ENCODE results near the gene FITM1.
"Not testable (repeated sequence)": the region's sequence is repeated elsewhere in the genome, so short reads cannot be mapped to it uniquely, and the experiment has no call there.

The FITM1 gene

GRCh38 chr14:24105609-24106239, 24.7 kb upstream of the FITM1 start:
- H3K4me3 Mint-ChIP-seq, ATAC-seq, H3K9me3 Mint-ChIP-seq, H3K27me3 Mint-ChIP-seq, DNase-seq: not testable (repeated sequence)
- Mint-ChIP-seq H3K27ac (peak overlapping the region; percentile 53), H3K36me3 (ENCODE audit: low read depth) (peaks cover 31% of the 10 kb centered on the region), H3K4me1 (peaks cover 23% of the 10 kb centered on the region)

- Mint-ChIP-seq H3K27ac (no peak overlapping the region), H3K36me3 (ENCODE audit: low read depth) (peaks cover 25% of the 10 kb centered on the region), H3K27me3 (no peaks in the 10 kb centered on the region), H3K4me1 (peaks cover 23% of the 10 kb centered on the region), H3K4me3 (no peak overlapping the region), H3K9me3 (no peaks in the 10 kb centered on the region)
- DNase-seq (no peak), ATAC-seq (no peak)
Observed at GRCh38 chr14:24106672-24107271, 23.7 kb upstream of the FITM1 start.

GRCh38 chr14:24108336-24108874, 22.1 kb upstream of the FITM1 start:
- no peaks in the 10 kb centered on the region for H3K9me3 Mint-ChIP-seq
- DNase-seq = no peak
- H3K27me3 Mint-ChIP-seq = no peaks in the 10 kb centered on the region
- no peak overlapping the region for H3K4me3 Mint-ChIP-seq
- H3K4me1 Mint-ChIP-seq = peaks cover 23% of the 10 kb centered on the region
- no peak for ATAC-seq
- peaks cover 12% of the 10 kb centered on the region for H3K36me3 Mint-ChIP-seq (ENCODE audit: low read depth)
- H3K27ac Mint-ChIP-seq = peak overlapping the region; percentile 81

- peaks cover 2% of the 10 kb centered on the region for H3K27me3 Mint-ChIP-seq
- peaks cover 29% of the 10 kb centered on the region for H3K4me1 Mint-ChIP-seq
Observed at GRCh38 chr14:24110060-24110459, 20.4 kb upstream of the FITM1 start.

GRCh38 chr14:24110523-24110922, 19.9 kb upstream of the FITM1 start:
- ATAC-seq (no peak), DNase-seq (no peak)
- H3K4me3 Mint-ChIP-seq = no peak overlapping the region
- no peaks in the 10 kb centered on the region for H3K9me3 Mint-ChIP-seq
- peaks cover 33% of the 10 kb centered on the region for H3K4me1 Mint-ChIP-seq
- H3K27ac Mint-ChIP-seq = no peak overlapping the region
- peaks cover 3% of the 10 kb centered on the region for H3K36me3 Mint-ChIP-seq (ENCODE audit: low read depth)
- H3K27me3 Mint-ChIP-seq = peaks cover 2% of the 10 kb centered on the region

More at GRCh38 chr14:24110060-24110459, 20.4 kb upstream of the FITM1 start:
- Mint-ChIP-seq H3K36me3 (ENCODE audit: low read depth) (peaks cover 3% of the 10 kb centered on the region), H3K9me3 (no peaks in the 10 kb centered on the region), H3K27ac (no peak overlapping the region), H3K4me3 (no peak overlapping the region)
- ATAC-seq (no peak), DNase-seq (no peak)

- no peak for DNase-seq
- Mint-ChIP-seq H3K27ac (peak overlapping the region; percentile 99), H3K9me3 (no peaks in the 10 kb centered on the region), H3K4me3 (peak overlapping the region; percentile 96), H3K27me3 (peaks cover 2% of the 10 kb centered on the region), H3K36me3 (ENCODE audit: low read depth) (peaks cover 14% of the 10 kb centered on the region), H3K4me1 (peaks cover 37% of the 10 kb centered on the region)
- no peak for ATAC-seq
Observed at GRCh38 chr14:24113379-24113800, 17.1 kb upstream of the FITM1 start.

GRCh38 chr14:24113801-24114531, 16.5 kb upstream of the FITM1 start:
- DNase-seq (peak; percentile 84), ATAC-seq (peak; percentile 53)
- H3K4me3 Mint-ChIP-seq = peak overlapping the region; percentile 96
- peaks cover 18% of the 10 kb centered on the region for H3K36me3 Mint-ChIP-seq (ENCODE audit: low read depth)
- H3K9me3 Mint-ChIP-seq = no peaks in the 10 kb centered on the region
- H3K27ac Mint-ChIP-seq = peak overlapping the region; percentile 99
- H3K4me1 Mint-ChIP-seq = peaks cover 31% of the 10 kb centered on the region
- peaks cover 2% of the 10 kb centered on the region for H3K27me3 Mint-ChIP-seq

GRCh38 chr14:24114532-24115421, 15.7 kb upstream of the FITM1 start, which contains the start of the genes DCAF11 and NRL:
TSS of gene DCAF11 (plus strand) at chr14:24114777. CDS start at chr14:24115595, 818 bp downstream.
TSS of gene NRL (minus strand) at chr14:24114949. CDS start at chr14:24082848, 32,101 bp downstream.
- H3K27ac Mint-ChIP-seq = peak within 1 kb of the TSS; percentile 99
- ATAC-seq (peak; percentile 92), DNase-seq (peak; percentile 97)
- peaks cover 23% of the 10 kb centered on the region for H3K4me1 Mint-ChIP-seq
- peaks cover 2% of the 10 kb centered on the region for H3K27me3 Mint-ChIP-seq
- peaks cover 22% of the 10 kb centered on the region for H3K36me3 Mint-ChIP-seq (ENCODE audit: low read depth)
- H3K4me3 Mint-ChIP-seq = peak within 1 kb of the TSS; percentile 96
- H3K9me3 Mint-ChIP-seq = no peaks in the 10 kb centered on the region

- H3K9me3 Mint-ChIP-seq = no peaks in the 10 kb centered on the region
- peaks cover 24% of the 10 kb centered on the region for H3K36me3 Mint-ChIP-seq (ENCODE audit: low read depth)
- peaks cover 2% of the 10 kb centered on the region for H3K27me3 Mint-ChIP-seq
- H3K4me1 Mint-ChIP-seq = peaks cover 23% of the 10 kb centered on the region
- no peak for DNase-seq
- peak overlapping the region; percentile 96 for H3K4me3 Mint-ChIP-seq
- no peak for ATAC-seq
- peak overlapping the region; percentile 99 for H3K27ac Mint-ChIP-seq
Observed at GRCh38 chr14:24115422-24116127, 14.9 kb upstream of the FITM1 start.

GRCh38 chr14:24116128-24116814, 14.2 kb upstream of the FITM1 start:
- peaks cover 23% of the 10 kb centered on the region for H3K4me1 Mint-ChIP-seq
- H3K4me3 Mint-ChIP-seq = peak overlapping the region; percentile 96
- no peaks in the 10 kb centered on the region for H3K9me3 Mint-ChIP-seq
- H3K27ac Mint-ChIP-seq = no peak overlapping the region
- DNase-seq = no peak
- H3K36me3 Mint-ChIP-seq (ENCODE audit: low read depth) = peaks cover 26% of the 10 kb centered on the region
- peaks cover 2% of the 10 kb centered on the region for H3K27me3 Mint-ChIP-seq
- ATAC-seq = no peak

- H3K27me3 Mint-ChIP-seq = peaks cover 2% of the 10 kb centered on the region
- DNase-seq (no peak), ATAC-seq (no peak)
- H3K36me3 Mint-ChIP-seq (ENCODE audit: low read depth) = peaks cover 30% of the 10 kb centered on the region
- no peaks in the 10 kb centered on the region for H3K9me3 Mint-ChIP-seq
- H3K27ac Mint-ChIP-seq = no peak overlapping the region
- no peak overlapping the region for H3K4me3 Mint-ChIP-seq
- H3K4me1 Mint-ChIP-seq = peaks cover 23% of the 10 kb centered on the region
Observed at GRCh38 chr14:24117179-24117578, 13.3 kb upstream of the FITM1 start.

- no peak for DNase-seq
- Mint-ChIP-seq H3K36me3 (ENCODE audit: low read depth) (peaks cover 41% of the 10 kb centered on the region), H3K9me3 (no peaks in the 10 kb centered on the region), H3K4me1 (peaks cover 24% of the 10 kb centered on the region), H3K27ac (no peak overlapping the region), H3K27me3 (peaks cover 2% of the 10 kb centered on the region), H3K4me3 (no peak overlapping the region)
- no peak for ATAC-seq
Observed at GRCh38 chr14:24119691-24120090, 10.8 kb upstream of the FITM1 start.

GRCh38 chr14:24121210-24121609, 9.2 kb upstream of the FITM1 start:
- Mint-ChIP-seq H3K4me3 (no peak overlapping the region), H3K9me3 (no peaks in the 10 kb centered on the region), H3K27ac (no peak overlapping the region), H3K36me3 (ENCODE audit: low read depth) (peaks cover 38% of the 10 kb centered on the region), H3K4me1 (peaks cover 11% of the 10 kb centered on the region), H3K27me3 (no peaks in the 10 kb centered on the region)
- no peak for DNase-seq
- ATAC-seq = no peak
